Testis (tissue), 5 donors: ENCODE results near the gene SHISAL2B. TPM values are rescaled to one million over a fixed set of nuclear protein-coding genes. Genes with fewer than 3 reads are reported as not detected.

Experiments
- DNase-seq: peaks from one replicate; pipeline ENCODE4 v3.0.0-alpha.2; 2019
- H3K27ac ChIP-seq, 2 donors: fragments of 200-600 bp; sonication (generic); one replicate each; pipeline ENCODE4 v1.5.1; 2019
- H3K27me3 ChIP-seq: fragments of 200-600 bp; sonication (generic); one replicate; pipeline ENCODE4 v1.5.1; 2019
- H3K36me3 ChIP-seq: fragments of 200-600 bp; sonication (generic); one replicate; pipeline ENCODE4 v1.5.1; 2017; ENCODE audit warnings: low read depth; ENCODE audit errors: missing control alignments
- H3K4me1 ChIP-seq: fragments of 200-600 bp; sonication (generic); one replicate; pipeline ENCODE4 v1.5.1; 2019
- H3K4me3 ChIP-seq, 2 donors: fragments of 200-600 bp; sonication (generic); one replicate each; pipeline ENCODE4 v1.5.1; 2017 to 2019
- H3K9me3 ChIP-seq: fragments of 200-600 bp; sonication (generic); one replicate; pipeline ENCODE4 v1.5.1; 2017
- POLR2A ChIP-seq: fragments of 450-650 bp; IDR thresholded peaks from one replicate; pipeline ENCODE4 v1.6.1; 2017; ENCODE audit warnings: antibody characterized with exemption, mild to moderate bottlenecking, moderate library complexity
- WGBS, 2 donors: methylation state at CpG; one replicate each; pipeline ENCODE4 v1.1.5; 2018; 5-methylcytosine and 5-hydroxymethylcytosine counted together
- intact Hi-C: fragments of 100-400 bp; cut with DNase I; formaldehyde crosslinking; loops from one replicate; pipeline ENCODE4 v1.15.1; 2023; ENCODE audit warnings: low total_unique reads
- long read RNA-seq, 2 donors: transcript quantifications; one replicate each; lab custom pipeline, GENCODE V29; 2026
- polyA plus RNA-seq: library from polyadenylated mRNA; stranded (reverse); fragments of 350-450 nt; fragmentation: Illumina TruSeq; extraction: RNeasy Lipid Tissue Mini Kit (QIAGEN cat#74804); gene quantifications from one replicate; pipeline ENCODE4 v1.2.3, GENCODE V29; 2014; ENCODE audit warnings: low read depth, low replicate concordance; ENCODE audit not compliant: insufficient read depth
- total RNA-seq, 2 donors: library from RNA; depleted of rRNA; stranded (reverse); fragments of >200 nt; gene quantifications; one replicate each; pipeline ENCODE4 v1.2.3, GENCODE V29; 2016
- TF ChIP-seq, protein P1 (sequence below), 3 experiments: fragments of 450-650 bp in 2 of 3; fragments of 200-600 bp in 1 of 3; sonication (generic) in 1 of 3; IDR thresholded peaks; one replicate each; pipeline ENCODE4 v1.5.1; 2016 to 2019; ENCODE audit warnings: antibody characterized with exemption in 3 of 3, mild to moderate bottlenecking in 2 of 3, moderate library complexity in 1 of 3

The SHISAL2B gene
- 1 to 10 TPM in 1 of 2 donors, under 1 TPM in 1; 0.74 to 1.0 TPM for total RNA-seq
- not detected for polyA plus RNA-seq
- long read RNA-seq, donor 1 = 0 reads
- long read RNA-seq, donor 2 = 0 reads

DNA sequence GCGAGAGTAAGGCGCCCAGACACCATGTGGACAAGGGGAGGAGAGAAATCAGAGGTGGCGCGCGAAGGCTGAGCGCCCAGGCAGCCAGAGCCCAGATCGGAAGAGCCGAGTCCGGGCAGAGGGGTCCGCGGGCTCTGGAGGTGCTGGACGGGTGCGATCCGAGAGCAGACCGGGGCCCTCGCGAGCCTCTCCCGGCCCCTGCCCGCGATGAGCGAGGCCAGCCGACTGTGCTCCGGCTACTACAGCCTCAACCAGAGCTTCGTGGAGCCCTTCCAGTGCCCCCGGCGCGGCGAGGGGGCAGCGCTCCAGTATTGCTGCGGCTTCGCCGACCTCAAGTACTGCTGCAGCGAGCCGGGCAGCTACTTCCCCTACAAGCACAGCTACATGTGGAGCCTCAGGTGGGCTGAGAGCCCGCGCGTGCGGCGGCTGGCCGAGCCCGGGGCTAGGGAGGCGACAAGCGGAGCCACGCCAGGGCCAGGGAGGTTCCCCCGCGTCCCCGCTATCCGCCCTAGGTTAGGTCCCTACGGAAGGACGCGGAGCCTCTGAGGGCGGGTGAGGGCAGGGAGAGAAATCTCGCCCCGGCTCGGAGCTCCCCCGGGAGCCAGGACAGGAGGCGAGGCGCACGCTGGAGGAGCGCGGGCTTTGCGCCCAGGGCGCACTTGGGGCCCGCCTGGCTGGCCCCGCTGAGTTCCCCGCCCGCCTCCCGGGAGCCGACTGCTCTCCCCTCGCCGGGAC is at the start of gene SHISAL2B:
TSS of gene SHISAL2B (plus strand) at position 87 of the 735 bp plus-strand sequence. CDS start at position 208, 121 bp downstream.
- Histone ChIP-seq H3K36me3 (no peaks in the 10 kb centered on the region), H3K27me3 (no peaks in the 10 kb centered on the region), H3K9me3 (no peaks in the 10 kb centered on the region), H3K4me1 (peaks cover 4% of the 10 kb centered on the region), H3K4me3 (peak within 1 kb of the TSS; percentile 26 to 59), H3K27ac (no peak within 1 kb of the TSS)
- WGBS, 2 donors = 1 to 2% methylated on average over 10 to 68 of the region's 71 CpGs
- intact Hi-C loops = no loop called here
- DNase-seq = peak; percentile 25
- TF ChIP-seq, protein P1, sequence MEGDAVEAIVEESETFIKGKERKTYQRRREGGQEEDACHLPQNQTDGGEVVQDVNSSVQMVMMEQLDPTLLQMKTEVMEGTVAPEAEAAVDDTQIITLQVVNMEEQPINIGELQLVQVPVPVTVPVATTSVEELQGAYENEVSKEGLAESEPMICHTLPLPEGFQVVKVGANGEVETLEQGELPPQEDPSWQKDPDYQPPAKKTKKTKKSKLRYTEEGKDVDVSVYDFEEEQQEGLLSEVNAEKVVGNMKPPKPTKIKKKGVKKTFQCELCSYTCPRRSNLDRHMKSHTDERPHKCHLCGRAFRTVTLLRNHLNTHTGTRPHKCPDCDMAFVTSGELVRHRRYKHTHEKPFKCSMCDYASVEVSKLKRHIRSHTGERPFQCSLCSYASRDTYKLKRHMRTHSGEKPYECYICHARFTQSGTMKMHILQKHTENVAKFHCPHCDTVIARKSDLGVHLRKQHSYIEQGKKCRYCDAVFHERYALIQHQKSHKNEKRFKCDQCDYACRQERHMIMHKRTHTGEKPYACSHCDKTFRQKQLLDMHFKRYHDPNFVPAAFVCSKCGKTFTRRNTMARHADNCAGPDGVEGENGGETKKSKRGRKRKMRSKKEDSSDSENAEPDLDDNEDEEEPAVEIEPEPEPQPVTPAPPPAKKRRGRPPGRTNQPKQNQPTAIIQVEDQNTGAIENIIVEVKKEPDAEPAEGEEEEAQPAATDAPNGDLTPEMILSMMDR (IDR thresholded peaks at IDR 0.05) = no peak
- TF ChIP-seq POLR2A = no peak

DNA sequence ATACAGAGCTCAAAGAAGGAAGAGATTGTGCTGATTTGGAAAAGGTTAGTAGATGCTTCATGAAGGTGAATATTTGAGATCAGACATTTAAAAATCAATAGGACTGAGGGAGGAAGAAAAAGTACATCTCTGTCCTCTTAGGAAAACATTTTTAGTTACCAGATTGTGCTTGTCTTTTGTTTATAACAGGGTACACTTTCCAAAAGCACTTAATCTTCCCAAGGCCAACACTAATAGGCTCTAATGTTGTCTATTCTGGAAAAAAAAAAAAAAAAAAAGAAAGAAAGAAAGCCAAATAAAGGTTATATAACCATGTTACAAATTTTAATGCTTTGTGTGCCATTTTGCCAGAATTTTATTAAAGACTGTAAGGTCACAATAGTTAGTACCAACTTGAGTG is 45.5 kb upstream of the SHISAL2B start:
- Histone ChIP-seq H3K27ac (peak overlapping the region in 1 of 2 donors; percentile 81), H3K4me1 (no peaks in the 10 kb centered on the region), H3K27me3 (no peaks in the 10 kb centered on the region), H3K36me3 (no peaks in the 10 kb centered on the region), H3K4me3 (peak overlapping the region in 1 of 2 donors; percentile 9), H3K9me3 (no peaks in the 10 kb centered on the region)
- TF ChIP-seq, protein P1 (IDR thresholded peaks at IDR 0.05) = no peak
- TF ChIP-seq POLR2A = no peak
- intact Hi-C loops = no loop called here
- DNase-seq = no peak

DNA sequence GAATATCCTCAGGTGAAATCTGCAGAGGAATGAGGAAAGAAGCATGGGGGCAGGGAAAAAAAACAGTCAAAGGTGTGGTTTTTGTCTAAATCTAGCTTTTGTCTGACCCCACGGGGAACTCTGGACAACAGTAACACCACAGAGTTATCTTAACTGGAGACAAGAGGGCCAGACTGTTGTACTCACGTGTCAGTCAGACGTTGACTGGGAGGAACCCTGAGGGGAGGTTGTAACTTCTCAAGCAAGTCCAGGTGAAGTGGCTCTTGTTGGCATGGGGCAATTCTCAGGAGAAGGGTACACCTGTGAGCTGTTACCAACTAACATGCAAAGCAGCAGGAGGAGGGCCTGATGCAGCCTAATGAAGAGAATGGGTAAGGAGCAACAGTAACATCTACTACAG is 44.1 kb upstream of the SHISAL2B start:
- Histone ChIP-seq H3K4me1 (no peaks in the 10 kb centered on the region), H3K27me3 (no peaks in the 10 kb centered on the region), H3K9me3 (no peaks in the 10 kb centered on the region), H3K36me3 (no peaks in the 10 kb centered on the region), H3K4me3 (no peak overlapping the region), H3K27ac (no peak overlapping the region)
- WGBS, 2 donors = 74 to 82% methylated on average over 3 of the region's 3 CpGs
- TF ChIP-seq POLR2A = no peak
- TF ChIP-seq, protein P1 (IDR thresholded peaks at IDR 0.05) = no peak
- DNase-seq = no peak
- intact Hi-C loops = no loop called here

GRCh38 chr5:64649512-64649911 is 40.8 kb upstream of the SHISAL2B start:
- no peaks in the 10 kb centered on the region for H3K9me3 ChIP-seq
- no peaks in the 10 kb centered on the region for H3K36me3 ChIP-seq
- H3K27ac ChIP-seq = no peak overlapping the region
- intact Hi-C loops = no loop called here
- TF ChIP-seq, protein P1 (IDR thresholded peaks at IDR 0.05) = no peak
- no peaks in the 10 kb centered on the region for H3K4me1 ChIP-seq
- DNase-seq = no peak
- H3K27me3 ChIP-seq = no peaks in the 10 kb centered on the region
- 84 to 88% methylated on average over 2 of the region's 2 CpGs for WGBS, 2 donors
- no peak overlapping the region for H3K4me3 ChIP-seq
